Muscle layer of duodenum (tissue), 2 donors: ENCODE data around the gene TREML1.
"Not testable (repeated sequence)": the region's sequence is repeated elsewhere in the genome, so short reads cannot be mapped to it uniquely, and the experiment has no call there.

Experiments
- H3K27ac ChIP-seq: one replicate; pipeline ENCODE4 v1.7.0; 2013; ENCODE audit warnings: mild to moderate bottlenecking, low read length
- H3K27me3 ChIP-seq: one replicate; pipeline ENCODE4 v1.7.0; 2013; ENCODE audit warnings: low read depth, mild to moderate bottlenecking, control low read depth, low read length
- H3K36me3 ChIP-seq, 2 donors: one replicate each; pipeline ENCODE4 v1.7.0; 2013; ENCODE audit warnings: low read length in 2 of 2, control low read depth in 1 of 2, mild to moderate bottlenecking in 1 of 2; ENCODE audit not compliant: insufficient read depth in 2 of 2, control insufficient read depth in 1 of 2
- H3K4me1 ChIP-seq, 2 donors: one replicate each; pipeline ENCODE4 v1.7.0; 2013; ENCODE audit warnings: low read length in 2 of 2, mild to moderate bottlenecking in 2 of 2, control low read depth in 1 of 2, moderate library complexity in 1 of 2; ENCODE audit not compliant: insufficient read depth in 2 of 2, control insufficient read depth in 1 of 2
- H3K4me3 ChIP-seq, 2 donors: one replicate each; pipeline ENCODE4 v1.7.0; 2013; ENCODE audit warnings: low read length in 2 of 2, low read depth in 1 of 2, mild to moderate bottlenecking in 1 of 2
- H3K9me3 ChIP-seq, 2 donors: one replicate each; pipeline ENCODE4 v1.7.0; 2013; ENCODE audit warnings: low read length in 2 of 2, control low read depth in 1 of 2, mild to moderate bottlenecking in 1 of 2; ENCODE audit not compliant: control insufficient read depth in 1 of 2
- donor health status: healthy.

Gene TREML1

DNA sequence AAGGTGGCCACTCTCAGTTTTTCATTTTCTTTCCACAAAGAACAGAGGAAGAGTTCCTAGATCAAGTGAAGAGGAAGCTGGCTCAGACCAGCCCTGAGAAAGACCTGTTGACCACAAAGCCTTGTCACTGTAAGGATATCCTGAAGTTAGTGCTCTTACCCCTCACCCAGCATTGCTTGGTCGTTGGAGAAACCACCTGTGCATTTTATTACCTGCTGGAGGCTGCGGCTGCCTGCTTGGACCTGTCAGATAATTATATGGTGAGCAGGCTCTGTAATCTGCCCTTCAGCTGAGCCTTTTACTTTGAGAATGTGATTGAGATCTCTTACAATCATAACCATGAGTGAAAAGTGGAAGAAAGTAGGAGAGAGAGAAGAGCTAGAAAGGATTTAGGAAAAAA is 21.9 kb downstream of the TREML1 start:
- no peak overlapping the region for H3K27ac ChIP-seq
- H3K4me3 ChIP-seq = no peak overlapping the region
- no peaks in the 10 kb centered on the region for H3K27me3 ChIP-seq
- H3K36me3 ChIP-seq = peaks cover 0 to 2% of the 10 kb centered on the region in 2 donors
- no peaks in the 10 kb centered on the region for H3K9me3 ChIP-seq
- H3K4me1 ChIP-seq = no peaks in the 10 kb centered on the region

DNA sequence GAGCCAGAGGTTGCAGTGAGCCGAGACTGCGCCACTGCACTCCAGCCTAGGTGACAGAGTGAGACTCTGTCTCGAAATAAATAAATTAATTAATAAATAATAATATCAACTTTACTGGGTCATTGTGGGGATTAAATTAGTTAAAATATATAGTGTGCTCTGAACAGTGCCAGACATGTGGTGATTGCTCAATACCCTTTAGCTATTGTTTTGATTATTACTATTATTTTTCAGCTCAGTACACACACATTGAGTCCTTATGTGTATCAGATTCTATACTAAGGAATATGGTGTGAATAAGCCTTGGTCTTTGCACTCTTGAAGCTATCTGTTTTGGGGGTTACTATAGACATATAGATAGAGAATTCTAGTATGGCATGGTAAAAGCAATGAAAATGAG is 28.9 kb downstream of the TREML1 start:
- Histone ChIP-seq H3K27ac (no peak overlapping the region), H3K4me1 (no peaks in the 10 kb centered on the region), H3K4me3 (no peak overlapping the region), H3K36me3 (peaks cover 4 to 9% of the 10 kb centered on the region in 2 donors), H3K27me3 (no peaks in the 10 kb centered on the region), H3K9me3 (no peaks in the 10 kb centered on the region)

DNA sequence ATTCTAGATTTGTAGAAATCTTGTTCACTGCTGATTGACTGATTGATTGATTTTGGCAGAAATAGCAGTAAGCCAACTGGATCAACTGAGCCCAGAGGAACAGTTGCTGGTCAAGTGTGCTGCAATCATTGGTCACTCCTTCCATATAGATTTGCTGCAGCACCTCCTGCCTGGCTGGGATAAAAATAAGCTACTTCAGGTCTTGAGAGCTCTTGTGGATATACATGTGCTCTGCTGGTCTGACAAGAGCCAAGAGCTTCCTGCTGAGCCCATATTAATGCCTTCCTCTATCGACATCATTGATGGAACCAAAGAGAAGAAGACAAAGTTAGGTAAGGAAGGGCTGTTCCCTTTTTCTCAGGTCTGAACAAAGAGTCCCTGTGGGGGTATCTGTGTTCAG is 31.2 kb downstream of the TREML1 start:
- H3K27ac ChIP-seq = no peak overlapping the region
- no peaks in the 10 kb centered on the region for H3K4me1 ChIP-seq
- no peaks in the 10 kb centered on the region for H3K9me3 ChIP-seq
- no peak overlapping the region for H3K4me3 ChIP-seq
- H3K36me3 ChIP-seq = peaks cover 4 to 9% of the 10 kb centered on the region in 2 donors
- no peaks in the 10 kb centered on the region for H3K27me3 ChIP-seq

DNA sequence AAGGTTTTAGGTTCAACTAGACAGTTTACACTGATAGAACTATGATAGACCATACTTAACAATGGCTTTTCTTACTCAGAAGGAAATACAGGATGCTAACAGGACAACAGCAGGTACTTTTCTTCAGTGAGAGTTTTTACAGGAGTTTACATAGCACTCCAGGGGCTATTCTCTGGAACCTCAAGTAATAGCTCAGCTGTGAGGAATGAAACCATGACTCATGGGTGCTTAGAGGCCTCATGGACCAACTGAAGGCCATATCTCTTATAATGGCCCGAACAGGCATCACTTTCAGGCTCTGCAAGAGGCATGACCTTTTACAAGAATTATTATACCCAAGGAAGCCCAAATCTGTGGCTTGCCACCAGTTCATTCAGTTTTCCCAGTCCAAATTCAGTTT is 31.8 kb downstream of the TREML1 start:
- Histone ChIP-seq H3K36me3 (peaks cover 4 to 9% of the 10 kb centered on the region in 2 donors), H3K27me3 (no peaks in the 10 kb centered on the region), H3K27ac (no peak overlapping the region), H3K4me1 (no peaks in the 10 kb centered on the region), H3K4me3 (no peak overlapping the region), H3K9me3 (no peaks in the 10 kb centered on the region)

DNA sequence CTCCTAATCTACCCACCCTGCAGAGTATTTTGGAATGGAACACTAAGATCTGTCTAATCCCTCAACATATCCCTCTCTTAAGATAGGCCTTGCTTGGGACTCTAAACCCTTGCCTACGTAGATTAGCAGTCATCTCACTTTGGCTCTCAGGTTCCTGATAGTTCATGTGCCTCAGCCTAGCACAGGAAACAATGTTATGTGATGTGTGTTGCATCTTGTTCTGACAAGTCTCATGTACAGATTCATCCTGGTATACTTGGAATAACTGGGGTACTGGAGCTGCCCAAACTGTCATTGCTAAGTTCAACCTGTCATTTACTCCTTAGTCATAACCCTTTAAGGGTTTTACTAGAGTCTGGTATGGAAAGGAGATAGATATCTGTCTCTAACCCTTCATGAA is 34.1 kb downstream of the TREML1 start:
- H3K27me3 ChIP-seq = no peaks in the 10 kb centered on the region
- no peaks in the 10 kb centered on the region for H3K9me3 ChIP-seq
- H3K36me3 ChIP-seq = peaks cover 4 to 9% of the 10 kb centered on the region in 2 donors
- H3K4me1 ChIP-seq = no peaks in the 10 kb centered on the region
- no peak overlapping the region for H3K27ac ChIP-seq
- H3K4me3 ChIP-seq = no peak overlapping the region

DNA sequence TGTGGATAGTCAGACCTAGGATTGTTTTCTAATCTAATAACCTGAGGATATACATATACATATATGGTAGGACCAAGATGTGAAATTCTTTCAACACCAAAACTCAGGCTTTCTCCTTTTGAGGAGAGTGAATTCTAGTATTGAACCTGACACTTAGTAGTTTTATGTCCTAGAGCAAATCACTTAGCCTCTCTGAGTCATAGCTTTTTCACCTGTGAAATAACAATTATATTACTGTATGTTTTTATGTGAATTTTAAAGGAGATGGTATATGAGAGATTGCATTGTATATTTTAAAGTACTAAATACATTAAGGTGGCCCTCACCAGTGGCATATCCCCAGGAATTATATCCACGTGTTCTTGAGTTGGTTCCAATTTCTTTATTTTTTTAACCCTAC is 34.6 kb downstream of the TREML1 start:
- Histone ChIP-seq H3K9me3 (no peaks in the 10 kb centered on the region), H3K4me3 (no peak overlapping the region), H3K27ac (no peak overlapping the region), H3K27me3 (no peaks in the 10 kb centered on the region), H3K4me1 (no peaks in the 10 kb centered on the region), H3K36me3 (peaks cover 2 to 9% of the 10 kb centered on the region in 2 donors)

DNA sequence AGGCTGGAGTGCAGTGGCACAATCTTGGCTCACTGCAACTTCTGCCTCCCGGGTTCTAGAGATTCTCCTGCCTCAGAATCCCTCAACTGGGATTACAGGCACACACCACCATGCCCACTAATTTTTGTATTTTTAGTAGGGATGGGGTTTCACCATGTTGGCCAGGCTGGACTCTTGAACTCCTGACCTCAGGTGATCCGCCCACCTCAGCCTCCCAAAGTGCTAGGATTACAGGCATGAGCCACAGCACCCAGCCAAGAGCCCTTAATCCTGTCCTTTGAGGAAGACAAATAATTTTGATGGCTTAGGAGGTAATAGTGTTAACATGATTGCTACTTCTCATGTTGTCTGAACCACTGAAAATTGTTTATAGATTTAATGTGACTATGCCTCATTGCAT is 39.1 kb downstream of the TREML1 start:
- H3K4me3 ChIP-seq = not testable (repeated sequence)

DNA sequence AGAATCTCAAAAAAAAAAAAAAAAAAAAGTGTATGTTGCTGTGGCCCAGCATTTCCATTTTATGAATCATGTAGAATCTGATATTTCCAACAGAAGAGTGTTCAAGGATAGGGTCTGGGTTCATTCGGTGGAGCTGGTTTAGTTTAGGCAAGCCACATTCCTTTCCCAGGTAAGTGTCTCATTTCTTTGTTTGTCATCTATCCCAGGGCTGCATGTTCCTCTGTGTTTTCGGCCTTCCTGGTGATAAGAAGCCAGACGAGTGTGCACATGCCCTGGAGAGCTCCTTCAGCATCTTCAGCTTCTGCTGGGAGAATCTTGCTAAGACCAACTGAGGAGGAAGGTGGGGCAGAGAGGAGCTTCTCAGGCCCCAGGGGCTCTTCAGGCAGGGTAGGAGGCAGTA is 43.1 kb downstream of the TREML1 start:
- Histone ChIP-seq H3K4me3 (no peak overlapping the region), H3K9me3 (no peaks in the 10 kb centered on the region), H3K36me3 (peaks cover 0 to 4% of the 10 kb centered on the region in 2 donors), H3K27me3 (no peaks in the 10 kb centered on the region), H3K4me1 (no peaks in the 10 kb centered on the region), H3K27ac (no peak overlapping the region)

More for the DNA sequence above, 39.1 kb downstream of the TREML1 start:
- H3K36me3 ChIP-seq, H3K27me3 ChIP-seq, H3K9me3 ChIP-seq, H3K27ac ChIP-seq, H3K4me1 ChIP-seq: not testable (repeated sequence)

DNA sequence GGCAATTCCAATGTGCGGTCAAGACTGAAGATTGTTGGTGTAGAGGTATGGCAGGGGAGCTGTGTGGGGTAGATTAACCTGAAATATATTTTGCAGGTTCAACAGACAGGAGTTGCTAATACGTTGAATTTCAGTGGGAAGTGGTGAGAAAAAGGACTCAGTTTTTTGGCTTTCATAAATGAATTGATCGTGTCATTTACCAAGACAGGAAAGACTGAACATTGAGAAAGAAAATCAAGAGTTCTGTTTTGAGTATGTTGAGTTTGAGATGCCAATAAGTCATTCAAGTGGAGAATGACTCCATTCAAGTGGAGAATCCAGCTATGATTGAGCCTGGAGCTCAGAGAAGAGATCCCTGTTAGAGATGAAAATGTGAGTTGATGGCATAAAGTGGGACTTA is 50.3 kb downstream of the TREML1 start:
- Histone ChIP-seq H3K27ac (no peak overlapping the region), H3K27me3 (no peaks in the 10 kb centered on the region), H3K9me3 (no peaks in the 10 kb centered on the region), H3K4me1 (no peaks in the 10 kb centered on the region), H3K4me3 (no peak overlapping the region), H3K36me3 (peaks cover 7 to 13% of the 10 kb centered on the region in 2 donors)

DNA sequence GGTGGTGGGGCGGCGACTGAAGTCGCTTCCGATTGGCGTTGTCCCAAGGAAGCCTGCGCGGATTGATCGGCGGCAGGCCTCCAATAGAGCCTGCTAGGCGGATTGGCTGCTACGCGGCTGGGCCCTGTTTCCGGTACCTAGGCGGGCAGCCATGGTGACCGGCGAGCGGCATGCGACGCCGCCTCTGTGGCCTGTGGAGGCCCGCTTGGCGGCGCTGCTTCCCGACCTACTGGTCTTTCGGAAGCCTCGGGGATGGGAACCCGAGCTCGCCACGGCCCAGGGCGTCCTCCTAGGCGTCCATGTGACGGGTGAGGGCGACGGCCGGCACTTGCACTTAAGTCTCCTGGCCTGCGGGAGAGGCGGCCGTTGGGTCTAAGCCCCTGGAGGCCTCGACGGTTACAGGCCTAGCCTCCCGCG is 53.3 kb downstream of the TREML1 start:
- peaks cover 35 to 40% of the 10 kb centered on the region in 2 donors for H3K36me3 ChIP-seq

More for the DNA sequence above, 53.3 kb downstream of the TREML1 start:
- Histone ChIP-seq H3K9me3 (no peaks in the 10 kb centered on the region), H3K27ac (no peak overlapping the region), H3K4me1 (no peaks in the 10 kb centered on the region), H3K4me3 (no peak overlapping the region), H3K27me3 (no peaks in the 10 kb centered on the region)
